MCF 10A (cell line): ENCODE results near the gene SGSH. TPM values are rescaled to one million over a fixed set of nuclear protein-coding genes. Genes with fewer than 3 reads are reported as not detected.

ENCODE experiments used
- BruUV-seq: library from RNA; stranded (reverse); fragments of 400-500 nt; replicated peaks from 2 replicates; lab custom pipeline; 2021; lab: Mats Ljungman, UMichigan
- CTCF ChIA-PET: fragments of 300-600 bp; sonication (Branson Sonifier 250); formaldehyde crosslinking; extraction: SDS; loops from one replicate; lab custom pipeline; 2021; ENCODE audit warnings: antibody characterized with exemption, inconsistent platforms; lab: Yijun Ruan, JAX
- POLR2A ChIA-PET: fragments of 300-600, 350-650 bp; sonication (Branson Sonifier 250); formaldehyde crosslinking; extraction: SDS; loops from one replicate; lab custom pipeline; 2020; ENCODE audit warnings: antibody characterized with exemption, inconsistent platforms; lab: Yijun Ruan, JAX
- DNase-seq: peaks from one replicate; pipeline ENCODE4 v3.0.0-alpha.2; 2018; ENCODE audit not compliant: unreplicated experiment
- H3K27ac Mint-ChIP-seq: one replicate; pipeline ENCODE4 v1.8.0; 2022; ENCODE audit warnings: mild to moderate bottlenecking, low read depth, mixed read lengths; ENCODE audit not compliant: unreplicated experiment
- H3K27me3 Mint-ChIP-seq: one replicate; pipeline ENCODE4 v1.8.0; 2022; ENCODE audit warnings: mixed read lengths; ENCODE audit not compliant: insufficient read depth, unreplicated experiment
- H3K36me3 Mint-ChIP-seq: one replicate; pipeline ENCODE4 v1.8.0; 2022; ENCODE audit warnings: mild to moderate bottlenecking, moderate library complexity, mixed read lengths; ENCODE audit not compliant: insufficient read depth, unreplicated experiment
- H3K4me1 Mint-ChIP-seq: one replicate; pipeline ENCODE4 v1.8.0; 2022; ENCODE audit warnings: mixed read lengths; ENCODE audit not compliant: insufficient read depth, unreplicated experiment
- H3K4me3 Mint-ChIP-seq: one replicate; pipeline ENCODE4 v1.8.0; 2022; ENCODE audit warnings: mild to moderate bottlenecking, moderate library complexity, mixed read lengths; ENCODE audit not compliant: unreplicated experiment
- H3K9me3 Mint-ChIP-seq: one replicate; pipeline ENCODE4 v1.8.0; 2022; ENCODE audit warnings: mixed read lengths; ENCODE audit not compliant: unreplicated experiment
- CTCF ChIP-seq: fragments of 200-600 bp; IDR thresholded peaks from one replicate; pipeline ENCODE4 v1.8.0; 2022; ENCODE audit warnings: antibody characterized with exemption, mild to moderate bottlenecking; ENCODE audit not compliant: unreplicated experiment
- intact Hi-C: fragments of 100-400 bp; cut with micrococcal nuclease; formaldehyde crosslinking; loops from 2 replicates; pipeline ENCODE4 v1.14.1; 2022
- total RNA-seq: library from RNA; stranded (reverse); gene quantifications from 2 replicates; pipeline ENCODE4 v1.2.3, GENCODE V29; 2022

SGSH gene
- total RNA-seq, 1 experiment from 2014 or later, result 42.0 TPM

DNA sequence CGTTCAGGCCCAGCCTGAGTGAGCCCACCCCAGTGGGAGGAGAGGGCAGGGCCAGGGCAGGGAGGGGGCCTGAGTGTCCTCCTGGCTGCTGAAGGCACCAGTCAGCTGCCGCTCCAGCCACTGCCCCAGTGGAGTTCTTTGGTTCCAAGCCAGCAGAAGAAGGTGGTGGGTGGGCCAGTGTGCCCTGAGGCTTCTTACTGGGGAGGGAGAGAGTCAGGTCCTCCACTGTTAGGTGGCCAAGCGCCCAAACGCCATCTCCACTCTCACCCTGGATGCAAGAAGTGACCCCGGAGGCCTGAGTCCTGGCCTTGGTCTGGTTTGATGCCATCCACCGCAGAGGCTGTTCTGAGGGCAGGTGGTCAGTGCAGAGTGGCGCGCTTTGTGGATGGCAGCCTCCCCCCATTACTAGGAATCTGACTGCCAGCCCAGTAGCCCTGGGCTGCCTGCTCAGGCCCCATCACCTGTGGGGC is 42.7 kb upstream of the SGSH start:
- DNase-seq, result no peak
- Mint-ChIP-seq H3K27ac (no peak overlapping the region), H3K4me3 (no peak overlapping the region), H3K27me3 (no peaks in the 10 kb centered on the region), H3K9me3 (no peaks in the 10 kb centered on the region), H3K4me1 (peaks cover 6% of the 10 kb centered on the region), H3K36me3 (peaks cover 27% of the 10 kb centered on the region)
- no TSS peak for BruUV-seq
- TF ChIP-seq CTCF, result no peak
- intact Hi-C loops, result no loop called here
- CTCF ChIA-PET, result interaction anchor here (1.1 kb wide), 1 partner anchor 67 kb away, joined by 3 read pairs; no protein-coding TSS in a partner anchor
- POLR2A ChIA-PET, result interaction anchor here (4.4 kb wide), 1 partner anchor 16 kb away, joined by 37 read pairs; no protein-coding TSS in a partner anchor

- Mint-ChIP-seq H3K4me1 (peaks cover 6% of the 10 kb centered on the region), H3K4me3 (peak overlapping the region; percentile 73), H3K36me3 (peaks cover 27% of the 10 kb centered on the region), H3K27me3 (no peaks in the 10 kb centered on the region), H3K27ac (peak overlapping the region; percentile 53), H3K9me3 (no peaks in the 10 kb centered on the region)
- no peak for DNase-seq
- no TSS peak for BruUV-seq
- intact Hi-C loops, result no loop called here
- TF ChIP-seq CTCF, result no peak
- ChIA-PET CTCF (interaction anchor here (1.1 kb wide), 1 partner anchor 67 kb away, joined by 3 read pairs; no protein-coding TSS in a partner anchor), POLR2A (interaction anchor here (4.4 kb wide), 1 partner anchor 17 kb away, joined by 37 read pairs; no protein-coding TSS in a partner anchor)
These were observed 42.2 kb upstream of the SGSH start for GRCh38 chr17:80262291-80262690.

- H3K27me3 Mint-ChIP-seq, result no peaks in the 10 kb centered on the region
- intact Hi-C loops, result no loop called here
- peaks cover 27% of the 10 kb centered on the region for H3K36me3 Mint-ChIP-seq
- TF ChIP-seq CTCF, result no peak
- peaks cover 6% of the 10 kb centered on the region for H3K4me1 Mint-ChIP-seq
- ChIA-PET POLR2A (interaction anchor here (4.4 kb wide), 1 partner anchor 17 kb away, joined by 37 read pairs; no protein-coding TSS in a partner anchor), CTCF (interaction anchor here (1.1 kb wide), 1 partner anchor 67 kb away, joined by 3 read pairs; no protein-coding TSS in a partner anchor)
- H3K4me3 Mint-ChIP-seq, result peak overlapping the region; percentile 73
- no TSS peak for BruUV-seq
- H3K9me3 Mint-ChIP-seq, result no peaks in the 10 kb centered on the region
- DNase-seq, result no peak
- H3K27ac Mint-ChIP-seq, result peak overlapping the region; percentile 53
These were observed 41.8 kb upstream of the SGSH start for GRCh38 chr17:80261895-80262279.

DNA sequence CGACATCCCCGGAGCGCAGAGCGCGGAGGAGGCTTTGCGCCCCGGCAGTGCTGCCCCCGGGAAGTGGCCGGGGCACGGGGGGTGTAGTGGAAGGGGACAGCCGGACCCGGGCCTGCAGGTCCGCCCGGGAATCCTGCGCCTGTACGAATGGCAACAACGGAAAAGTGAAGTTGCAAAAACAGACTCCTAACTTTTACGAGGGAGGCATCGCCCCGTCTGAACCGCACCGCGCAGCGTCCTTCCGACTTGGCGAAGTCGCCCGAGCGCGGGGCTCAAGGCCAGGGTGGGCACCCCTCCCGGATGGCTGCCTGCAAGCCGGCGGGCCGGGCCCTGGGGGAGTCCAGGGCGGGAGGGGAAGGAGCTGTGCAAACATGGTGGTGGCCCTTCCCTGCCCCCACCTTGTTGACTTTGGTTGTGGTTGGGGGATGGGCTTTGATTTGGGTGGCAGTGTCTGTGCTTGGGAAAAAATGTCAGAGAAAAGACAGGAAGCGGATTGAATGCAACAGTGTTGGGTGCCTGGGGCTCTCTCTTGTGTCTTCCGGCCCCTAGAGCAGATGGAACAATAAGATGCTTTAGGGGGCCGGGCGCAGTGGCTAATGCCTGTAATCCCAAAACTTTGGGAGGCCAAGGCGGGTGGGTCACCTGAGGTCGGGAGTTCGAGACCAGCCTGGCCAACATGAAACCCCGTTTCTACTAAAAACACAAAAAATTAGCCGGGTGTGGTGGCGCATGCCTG is 41.2 kb upstream of the SGSH start:
- no peaks in the 10 kb centered on the region for H3K27me3 Mint-ChIP-seq
- H3K36me3 Mint-ChIP-seq, result peaks cover 27% of the 10 kb centered on the region
- no peak for TF ChIP-seq CTCF
- H3K9me3 Mint-ChIP-seq, result no peaks in the 10 kb centered on the region
- H3K4me1 Mint-ChIP-seq, result peaks cover 6% of the 10 kb centered on the region
- intact Hi-C loops, result no loop called here
- H3K27ac Mint-ChIP-seq, result peak overlapping the region; percentile 53
- TSS peak; percentile 27 for BruUV-seq
- H3K4me3 Mint-ChIP-seq, result peak overlapping the region; percentile 73
- POLR2A ChIA-PET, result interaction anchor here (4.4 kb wide), 1 partner anchor 18 kb away, joined by 37 read pairs; no protein-coding TSS in a partner anchor
- CTCF ChIA-PET, result interaction anchor here (0.7 to 1.1 kb wide), 2 partner anchors 66 to 110 kb away, joined by 3 read pairs; no protein-coding TSS in a partner anchor
- peak; percentile 58 for DNase-seq
